Activated naive CD8-positive, alpha-beta T cell treated with anti-CD3 and anti-CD28 coated beads for 36 hours (primary cell): ENCODE measurements around the gene SH3BP1. TPM values are rescaled to one million over a fixed set of nuclear protein-coding genes. Genes with fewer than 3 reads are reported as not detected.
"Not testable (repeated sequence)": the region's sequence is repeated elsewhere in the genome, so short reads cannot be mapped to it uniquely, and the experiment has no call there.

Experiments
- DNase-seq: peaks from one replicate; pipeline ENCODE4 v3.0.0; 2021
- H3K27ac Mint-ChIP-seq: one replicate; pipeline ENCODE4 v1.8.0; 2022; ENCODE audit warnings: mild to moderate bottlenecking, moderate library complexity, mixed read lengths
- H3K27me3 Mint-ChIP-seq: one replicate; pipeline ENCODE4 v1.8.0; 2022; ENCODE audit warnings: mild to moderate bottlenecking, mixed read lengths
- H3K36me3 Mint-ChIP-seq: one replicate; pipeline ENCODE4 v1.8.0; 2021; ENCODE audit warnings: mild to moderate bottlenecking, mixed read lengths
- H3K4me1 Mint-ChIP-seq: one replicate; pipeline ENCODE4 v1.8.0; 2021; ENCODE audit warnings: mixed read lengths
- H3K4me3 Mint-ChIP-seq: one replicate; pipeline ENCODE4 v1.8.0; 2022; ENCODE audit warnings: mild to moderate bottlenecking, moderate library complexity, mixed read lengths
- H3K9me3 Mint-ChIP-seq: one replicate; pipeline ENCODE4 v1.8.0; 2022; ENCODE audit warnings: mixed read lengths
- total RNA-seq, 2 experiments: library from RNA; stranded (reverse); gene quantifications; one replicate each; pipeline ENCODE4 v1.2.3, GENCODE V29; 2021

Gene SH3BP1
- total RNA-seq, 2 experiments from 2014 or later, result 90.8 to 103 TPM

- DNase-seq, result peak; percentile 98
- H3K27me3 Mint-ChIP-seq, result no peaks in the 10 kb centered on the region
- peak within 1 kb of the TSS; percentile 94 for H3K27ac Mint-ChIP-seq
- no peaks in the 10 kb centered on the region for H3K9me3 Mint-ChIP-seq
- H3K4me3 Mint-ChIP-seq, result peak within 1 kb of the TSS; percentile 93
- peaks cover 40% of the 10 kb centered on the region for H3K4me1 Mint-ChIP-seq
- peaks cover 7% of the 10 kb centered on the region for H3K36me3 Mint-ChIP-seq
These were observed 30.8 kb upstream of the SH3BP1 start, which contains the start of gene GGA1 for GRCh38 chr22:37608477-37609239. Gene GGA1, plus strand, starts transcription at chr22:37608834. Its CDS starts 27 bp downstream, at chr22:37608861.

DNA sequence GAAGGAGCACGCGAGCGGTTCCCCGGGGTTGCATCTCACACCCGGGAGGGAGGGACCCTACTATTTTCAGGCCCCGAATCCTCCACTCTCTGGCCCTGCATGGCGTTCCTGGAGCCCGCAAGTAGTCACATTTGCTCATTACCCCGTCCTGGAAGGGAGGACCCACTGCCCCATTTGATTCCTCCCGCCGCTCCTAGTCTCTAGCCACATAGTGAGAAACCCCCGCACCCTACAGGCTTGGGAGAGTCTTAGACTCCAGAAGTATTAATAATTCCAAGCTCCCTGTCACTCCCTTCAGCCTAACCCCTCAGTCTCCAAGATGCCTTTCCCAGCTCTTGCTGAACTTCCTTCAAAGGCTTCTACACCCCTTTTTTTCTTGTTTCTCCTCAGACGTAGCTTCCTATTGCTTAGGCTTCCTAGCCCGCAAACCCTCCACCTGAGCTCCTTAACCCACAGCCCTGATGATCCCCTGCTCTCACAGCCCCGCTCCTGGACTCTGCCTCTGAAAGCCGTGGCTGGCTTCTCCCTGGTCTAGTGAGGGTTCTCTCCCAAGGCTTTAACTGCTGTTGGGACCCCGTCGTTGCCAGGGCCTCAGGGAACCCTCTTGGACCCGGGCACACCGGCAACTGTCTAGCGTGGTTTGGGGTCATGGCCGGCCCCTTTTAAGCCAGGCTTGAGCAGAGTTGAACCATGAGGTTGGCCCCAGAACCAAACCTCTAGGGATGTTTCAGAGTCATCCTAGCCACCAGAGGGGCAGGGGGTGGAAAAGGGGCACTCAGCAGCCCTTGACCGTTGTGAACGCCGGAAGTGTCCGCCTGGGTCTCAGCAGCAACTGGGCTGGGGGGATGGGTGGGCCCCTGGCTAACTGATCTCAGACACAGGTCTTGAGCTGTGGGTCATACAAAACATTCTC lies 30.0 kb upstream of the SH3BP1 start:
- no peak for DNase-seq
- Mint-ChIP-seq H3K4me3 (peak overlapping the region; percentile 93), H3K36me3 (peaks cover 9% of the 10 kb centered on the region), H3K9me3 (no peaks in the 10 kb centered on the region), H3K27ac (peak overlapping the region; percentile 90), H3K4me1 (peaks cover 35% of the 10 kb centered on the region), H3K27me3 (no peaks in the 10 kb centered on the region)

DNA sequence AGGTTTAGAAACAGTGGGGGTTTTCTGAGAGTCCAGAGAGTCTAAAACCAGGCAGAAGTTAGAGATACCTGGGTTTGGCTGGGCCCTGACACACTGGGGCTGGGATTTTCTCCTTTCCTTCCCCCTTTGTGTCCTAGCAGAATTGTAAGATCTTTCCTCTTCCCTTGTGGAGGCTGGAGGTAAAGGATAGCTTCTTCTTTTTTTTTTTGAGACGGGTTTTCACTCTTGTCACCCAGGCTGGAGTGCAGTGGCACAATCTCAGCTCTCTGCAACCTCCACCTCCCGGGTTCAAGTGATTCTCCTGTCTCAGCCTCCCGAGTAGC lies 29.4 kb upstream of the SH3BP1 start:
- Mint-ChIP-seq H3K4me1 (peaks cover 30% of the 10 kb centered on the region), H3K27ac (peak overlapping the region; percentile 90), H3K4me3 (peak overlapping the region; percentile 93), H3K36me3 (peaks cover 13% of the 10 kb centered on the region)
- DNase-seq, H3K27me3 Mint-ChIP-seq, H3K9me3 Mint-ChIP-seq: not testable (repeated sequence)

DNA sequence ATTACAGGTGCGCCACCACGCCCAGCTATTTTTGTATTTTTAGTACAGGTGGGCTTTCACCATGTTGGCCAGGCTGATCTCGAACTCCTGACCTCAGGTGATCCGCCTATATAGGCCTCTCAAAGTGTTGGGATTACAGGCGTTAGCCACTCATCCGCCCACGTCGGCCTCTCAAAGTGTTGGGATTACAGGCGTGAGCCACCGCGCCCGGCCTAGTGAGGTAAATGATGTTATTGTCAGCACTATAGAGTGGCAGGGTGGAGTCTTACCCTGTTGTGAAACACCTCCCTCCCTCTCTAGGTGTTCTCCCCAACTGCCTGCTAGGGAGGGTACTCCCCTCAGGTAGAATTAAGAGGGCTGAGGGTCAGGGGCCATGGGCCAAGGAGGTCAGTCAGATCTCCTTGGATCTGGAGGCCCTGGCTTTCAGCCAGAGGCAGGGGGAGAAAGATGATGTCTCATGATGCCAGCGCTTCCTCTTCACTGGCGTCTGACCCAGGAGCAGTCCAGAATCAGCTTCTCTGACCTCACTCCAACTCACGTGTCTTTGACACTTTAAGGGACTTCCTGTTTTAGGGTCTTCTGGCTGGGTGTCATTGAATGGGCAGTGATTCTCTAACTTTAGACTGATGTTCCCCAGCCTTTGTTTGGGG lies 28.9 kb upstream of the SH3BP1 start:
- peaks cover 13% of the 10 kb centered on the region for H3K36me3 Mint-ChIP-seq
- peak overlapping the region; percentile 93 for H3K4me3 Mint-ChIP-seq
- no peaks in the 10 kb centered on the region for H3K27me3 Mint-ChIP-seq
- peaks cover 25% of the 10 kb centered on the region for H3K4me1 Mint-ChIP-seq
- no peak for DNase-seq
- no peak overlapping the region for H3K27ac Mint-ChIP-seq
- H3K9me3 Mint-ChIP-seq, result no peaks in the 10 kb centered on the region

DNA sequence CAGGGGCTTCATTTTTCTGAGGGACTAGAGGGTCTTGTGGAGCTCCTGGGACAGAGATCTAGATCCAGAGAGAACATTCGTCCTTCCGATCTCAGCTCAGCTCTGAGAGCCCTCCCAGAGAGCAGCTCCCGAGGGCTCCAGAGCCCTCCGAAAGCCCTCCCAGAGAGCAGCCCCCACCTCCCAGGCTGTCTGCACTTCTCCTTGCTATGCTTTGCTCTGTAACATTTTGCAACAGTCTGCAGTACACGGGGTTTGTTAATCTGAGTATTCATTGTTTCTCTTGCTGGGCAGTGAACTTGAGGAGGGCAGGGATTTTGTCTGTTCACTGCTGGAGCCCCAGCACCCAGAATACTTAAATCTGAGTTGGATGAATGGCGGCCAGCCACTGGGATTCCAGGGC lies 28.3 kb upstream of the SH3BP1 start:
- Mint-ChIP-seq H3K36me3 (peaks cover 15% of the 10 kb centered on the region), H3K27ac (no peak overlapping the region), H3K4me1 (peaks cover 19% of the 10 kb centered on the region), H3K27me3 (no peaks in the 10 kb centered on the region), H3K4me3 (no peak overlapping the region), H3K9me3 (no peaks in the 10 kb centered on the region)
- no peak for DNase-seq

GRCh38 chr22:37616201-37617083 lies 23.0 kb upstream of the SH3BP1 start:
- no peak overlapping the region for H3K27ac Mint-ChIP-seq
- no peak overlapping the region for H3K4me3 Mint-ChIP-seq
- H3K27me3 Mint-ChIP-seq, result no peaks in the 10 kb centered on the region
- no peaks in the 10 kb centered on the region for H3K4me1 Mint-ChIP-seq
- H3K36me3 Mint-ChIP-seq, result peaks cover 12% of the 10 kb centered on the region
- H3K9me3 Mint-ChIP-seq, result no peaks in the 10 kb centered on the region
- DNase-seq, result no peak

DNA sequence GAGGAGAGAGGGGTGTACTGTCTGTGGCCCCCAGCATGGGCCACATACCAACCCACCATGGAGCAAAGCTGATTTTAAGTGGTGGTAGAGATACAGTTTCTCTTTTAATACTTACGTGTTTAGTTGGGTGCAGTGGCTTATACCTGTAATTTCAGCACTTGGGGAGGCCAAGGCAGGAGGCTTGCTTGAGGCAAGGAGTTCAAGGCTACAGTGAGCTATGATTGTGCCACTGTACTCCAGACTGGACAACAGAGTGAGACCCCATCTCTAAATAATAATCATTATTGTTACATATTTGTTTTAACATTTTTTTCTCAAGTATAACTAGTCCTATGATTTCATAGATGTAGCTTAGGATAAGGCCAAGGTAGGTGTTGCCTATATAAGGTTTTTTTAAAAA lies 22.0 kb upstream of the SH3BP1 start:
- Mint-ChIP-seq H3K9me3 (no peaks in the 10 kb centered on the region), H3K4me3 (no peak overlapping the region), H3K27me3 (no peaks in the 10 kb centered on the region), H3K27ac (no peak overlapping the region), H3K4me1 (no peaks in the 10 kb centered on the region), H3K36me3 (peaks cover 14% of the 10 kb centered on the region)
- no peak for DNase-seq

DNA sequence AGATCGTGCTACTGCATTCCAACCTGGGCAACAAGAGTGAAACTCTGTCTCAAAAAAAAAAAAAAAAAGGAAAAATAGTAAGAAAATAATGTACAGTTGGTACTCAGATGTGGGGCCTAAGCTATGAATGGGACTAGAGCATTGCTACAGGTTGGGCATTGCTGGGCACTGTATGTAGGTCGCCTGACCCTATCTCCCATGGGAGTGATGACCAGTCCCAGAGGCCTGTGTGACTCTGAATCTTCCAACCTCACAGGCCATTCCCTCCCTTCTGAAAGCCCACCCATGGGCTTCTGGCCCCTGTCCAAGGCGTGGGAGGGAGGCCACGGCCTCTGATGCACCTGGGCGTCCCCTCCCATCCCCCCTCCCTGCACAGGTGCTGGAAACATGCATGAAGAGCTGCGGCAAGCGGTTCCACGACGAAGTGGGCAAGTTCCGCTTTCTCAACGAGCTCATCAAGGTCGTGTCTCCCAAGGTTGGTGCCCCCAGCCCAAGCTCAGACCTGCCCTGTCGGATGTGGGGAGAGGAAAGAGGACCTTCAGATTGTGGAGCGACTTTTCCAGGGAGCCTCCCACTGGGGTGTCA lies 21.3 kb upstream of the SH3BP1 start:
- Mint-ChIP-seq H3K27me3 (no peaks in the 10 kb centered on the region), H3K36me3 (peaks cover 16% of the 10 kb centered on the region), H3K4me3 (no peak overlapping the region), H3K4me1 (peaks cover 2% of the 10 kb centered on the region), H3K27ac (no peak overlapping the region), H3K9me3 (no peaks in the 10 kb centered on the region)
- no peak for DNase-seq

DNA sequence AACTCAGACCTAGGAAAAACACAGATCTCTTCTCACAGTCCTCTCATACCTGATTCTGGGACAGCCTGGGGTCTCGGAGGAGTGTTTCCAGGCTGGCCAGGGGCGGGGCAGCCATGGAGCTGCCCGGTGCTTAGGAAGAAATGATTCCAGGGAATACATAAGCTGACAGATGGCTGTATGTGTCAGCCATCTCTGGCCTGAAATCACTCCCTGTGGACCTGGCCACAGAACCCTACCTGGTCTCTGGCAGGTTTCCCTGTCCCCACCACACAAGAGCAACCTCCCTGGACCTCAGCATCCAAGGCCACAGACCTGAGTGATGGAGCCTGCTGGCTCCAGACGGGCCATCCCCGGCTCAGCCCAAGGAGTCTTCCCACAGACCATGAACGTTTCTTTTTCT lies 20.8 kb upstream of the SH3BP1 start:
- Mint-ChIP-seq H3K9me3 (no peaks in the 10 kb centered on the region), H3K27me3 (no peaks in the 10 kb centered on the region), H3K36me3 (peaks cover 15% of the 10 kb centered on the region), H3K4me3 (no peak overlapping the region), H3K4me1 (peaks cover 3% of the 10 kb centered on the region), H3K27ac (no peak overlapping the region)
- no peak for DNase-seq

- H3K4me1 Mint-ChIP-seq, result peaks cover 14% of the 10 kb centered on the region
- H3K27me3 Mint-ChIP-seq, result no peaks in the 10 kb centered on the region
- no peak overlapping the region for H3K4me3 Mint-ChIP-seq
- no peaks in the 10 kb centered on the region for H3K9me3 Mint-ChIP-seq
- H3K27ac Mint-ChIP-seq, result no peak overlapping the region
- H3K36me3 Mint-ChIP-seq, result peaks cover 14% of the 10 kb centered on the region
- no peak for DNase-seq
These were observed 19.5 kb upstream of the SH3BP1 start for GRCh38 chr22:37619991-37620390.

GRCh38 chr22:37621352-37621860 lies 18.1 kb upstream of the SH3BP1 start:
- no peak for DNase-seq
- Mint-ChIP-seq H3K4me3 (no peak overlapping the region), H3K36me3 (peaks cover 14% of the 10 kb centered on the region), H3K27me3 (no peaks in the 10 kb centered on the region), H3K27ac (no peak overlapping the region), H3K4me1 (peaks cover 28% of the 10 kb centered on the region), H3K9me3 (no peaks in the 10 kb centered on the region)

- no peaks in the 10 kb centered on the region for H3K27me3 Mint-ChIP-seq
- peaks cover 45% of the 10 kb centered on the region for H3K4me1 Mint-ChIP-seq
- H3K36me3 Mint-ChIP-seq, result peaks cover 17% of the 10 kb centered on the region
- no peaks in the 10 kb centered on the region for H3K9me3 Mint-ChIP-seq
- DNase-seq, result peak; percentile 76
- H3K4me3 Mint-ChIP-seq, result no peak overlapping the region
- H3K27ac Mint-ChIP-seq, result peak overlapping the region; percentile 80
These were observed 16.1 kb upstream of the SH3BP1 start for GRCh38 chr22:37623075-37624016.

DNA sequence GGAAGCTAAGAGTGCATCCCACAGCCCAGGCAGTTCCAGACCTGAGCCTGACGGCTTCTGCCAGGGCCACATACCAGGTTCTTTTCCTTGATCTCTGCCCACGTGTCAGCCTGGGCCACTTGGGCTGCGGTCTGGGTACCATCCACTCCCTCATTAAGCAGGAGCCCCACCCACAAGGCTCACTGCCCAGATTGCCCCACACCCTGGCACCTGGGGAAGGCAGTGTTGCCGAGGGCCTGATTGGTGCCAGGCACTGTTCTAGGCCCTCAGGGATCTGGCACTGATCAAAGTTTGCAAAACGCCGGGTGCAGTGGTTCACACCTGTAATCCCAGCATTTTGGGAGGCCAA lies 15.5 kb upstream of the SH3BP1 start:
- H3K4me1 Mint-ChIP-seq, result peaks cover 47% of the 10 kb centered on the region
- H3K4me3 Mint-ChIP-seq, result no peak overlapping the region
- H3K27me3 Mint-ChIP-seq, result no peaks in the 10 kb centered on the region
- no peaks in the 10 kb centered on the region for H3K9me3 Mint-ChIP-seq
- DNase-seq, result no peak
- peaks cover 17% of the 10 kb centered on the region for H3K36me3 Mint-ChIP-seq
- peak overlapping the region; percentile 80 for H3K27ac Mint-ChIP-seq
